ENCODE data around the gene PODXL. TPM values are rescaled to one million over a fixed set of nuclear protein-coding genes. Genes with fewer than 3 reads are reported as not detected.

The PODXL gene
- total RNA-seq (2021; ENCODE audit: unreplicated experiment), result 37.5 TPM
- polyA plus RNA-seq (2012), result 27.1 and 29.8 TPM in 2 replicates
- Bru-seq, nascent RNA, result percentile 56 among the genes with signal in this experiment
- BruChase-seq, experiment 1, labeled RNA remaining after a 6-hour chase, result percentile 61 among the genes with signal in this experiment
- percentile 49 among the genes with signal in this experiment for BruChase-seq, experiment 2, labeled RNA remaining after a 2-hour chase
- long read RNA-seq, partial matches to known transcripts, result 14 of 79 reads
- long read RNA-seq, other reads (novel, unspliced or antisense), result 58 of 79 reads

GRCh38 chr7:131556053-131556908 is at the start of gene PODXL:
TSS of gene PODXL (minus strand) at chr7:131556628. CDS start at chr7:131556359, 269 bp downstream.
- POLR2A ChIA-PET, result no interaction called here
- Histone ChIP-seq H3K36me3 (ENCODE audit: control insufficient read depth in 1 of 2, insufficient read depth in 2 of 2, low read length in 2 of 2) (no peaks in the 10 kb centered on the region), H3K79me2 (ENCODE audit: insufficient read depth, low read length) (peaks cover 15% of the 10 kb centered on the region; the same call in 1 of the 2 replicates), H3K9ac (ENCODE audit: low read length) (peak within 1 kb of the TSS; percentile 72), H3K9me3 (ENCODE audit: control insufficient read depth in 1 of 2, insufficient read depth in 1 of 2, low read depth in 1 of 2, low read length in 2 of 2) (no peaks in the 10 kb centered on the region), H3K4me3 (replicated peaks in 1 of 2; ENCODE audit: low read depth in 1 of 2, low read length in 2 of 2) (peak within 1 kb of the TSS; percentile 61 to 69), H4K20me1 (ENCODE audit: insufficient read depth) (no peaks in the 10 kb centered on the region), H3K4me1 (ENCODE audit: control insufficient read depth in 1 of 2, insufficient read depth in 2 of 2, low read length in 2 of 2) (peaks cover 9 to 31% of the 10 kb centered on the region in 2 experiments; a peak in 3 of 4 replicates), H2AFZ (ENCODE audit: low read depth, low read length, poor library complexity, severe bottlenecking) (no peak within 1 kb of the TSS), H3K9me2 (ENCODE audit: insufficient read depth) (no peaks in the 10 kb centered on the region), H3K27ac (ENCODE audit: low read depth, low read length) (peak within 1 kb of the TSS; percentile 60; the same call in 1 of the 2 replicates), H3K4me2 (ENCODE audit: low read length) (peak within 1 kb of the TSS; percentile 94), H3K27me3 (ENCODE audit: insufficient read depth, low read length) (no peaks in the 10 kb centered on the region)
- CTCF ChIA-PET, result no interaction called here
- BruUV-seq (replicated peaks), result no TSS peak
- ATAC-seq (peak; percentile 94), DNase-seq (ENCODE audit: low read depth, low spot score) (no peak)
- RAD21 ChIA-PET (ENCODE audit: low non-redundant PET in 1 of 2, low total read pairs in 2 of 2, uncharacterized antibody in 2 of 2, unreplicated experiment in 2 of 2), result no interaction called here
- intact Hi-C loops (cut with micrococcal nuclease), result no loop called here
- TF ChIP-seq TCF7L2 (IDR thresholded peaks at IDR 0.05; ENCODE audit: borderline replicate concordance, extremely low read depth, insufficient read depth, insufficient read length) (no peak), EGR1 (IDR thresholded peaks at IDR 0.05; ENCODE audit: low read depth) (peak; percentile 43; the same call in 1 of the 2 replicates), EZH2 (IDR thresholded peaks at IDR 0.05) (no peak), ZBTB33 (IDR thresholded peaks at IDR 0.05; ENCODE audit: extremely low read depth, insufficient replicate concordance, low read length) (no peak), MAX (IDR thresholded peaks at IDR 0.05) (peak; percentile 71; the same call in 1 of the 2 replicates), SIN3A (IDR thresholded peaks at IDR 0.05; ENCODE audit: low read depth) (no peak), JUND (IDR thresholded peaks at IDR 0.05) (no peak), SP1 (IDR thresholded peaks at IDR 0.05; ENCODE audit: low read depth) (no peak), ELF1 (IDR thresholded peaks at IDR 0.05; ENCODE audit: borderline replicate concordance, low read depth) (no peak), POLR2AphosphoS5 (IDR thresholded peaks at IDR 0.05; ENCODE audit: low read depth, low read length) (peak; percentile 69), POLR2A (IDR thresholded peaks at IDR 0.05; ENCODE audit: borderline replicate concordance, extremely low read depth, insufficient read depth, insufficient read length) (peak; percentile 63), SRF (IDR thresholded peaks at IDR 0.05; ENCODE audit: low read depth) (no peak), EZH2phosphoT487 (IDR thresholded peaks at IDR 0.05; ENCODE audit: borderline replicate concordance) (no peak), RAD21 (IDR thresholded peaks at IDR 0.05; ENCODE audit: low read depth) (no peak), FOSL1 (IDR thresholded peaks at IDR 0.05; ENCODE audit: low read depth) (no peak), ZNF274 (IDR thresholded peaks at IDR 0.05; ENCODE audit: low read depth, low read length) (no peak)
- TF ChIP-seq, protein P1, sequence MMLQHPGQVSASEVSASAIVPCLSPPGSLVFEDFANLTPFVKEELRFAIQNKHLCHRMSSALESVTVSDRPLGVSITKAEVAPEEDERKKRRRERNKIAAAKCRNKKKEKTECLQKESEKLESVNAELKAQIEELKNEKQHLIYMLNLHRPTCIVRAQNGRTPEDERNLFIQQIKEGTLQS (IDR thresholded peaks at IDR 0.05), result no peak
- TF ChIP-seq, protein P2, sequence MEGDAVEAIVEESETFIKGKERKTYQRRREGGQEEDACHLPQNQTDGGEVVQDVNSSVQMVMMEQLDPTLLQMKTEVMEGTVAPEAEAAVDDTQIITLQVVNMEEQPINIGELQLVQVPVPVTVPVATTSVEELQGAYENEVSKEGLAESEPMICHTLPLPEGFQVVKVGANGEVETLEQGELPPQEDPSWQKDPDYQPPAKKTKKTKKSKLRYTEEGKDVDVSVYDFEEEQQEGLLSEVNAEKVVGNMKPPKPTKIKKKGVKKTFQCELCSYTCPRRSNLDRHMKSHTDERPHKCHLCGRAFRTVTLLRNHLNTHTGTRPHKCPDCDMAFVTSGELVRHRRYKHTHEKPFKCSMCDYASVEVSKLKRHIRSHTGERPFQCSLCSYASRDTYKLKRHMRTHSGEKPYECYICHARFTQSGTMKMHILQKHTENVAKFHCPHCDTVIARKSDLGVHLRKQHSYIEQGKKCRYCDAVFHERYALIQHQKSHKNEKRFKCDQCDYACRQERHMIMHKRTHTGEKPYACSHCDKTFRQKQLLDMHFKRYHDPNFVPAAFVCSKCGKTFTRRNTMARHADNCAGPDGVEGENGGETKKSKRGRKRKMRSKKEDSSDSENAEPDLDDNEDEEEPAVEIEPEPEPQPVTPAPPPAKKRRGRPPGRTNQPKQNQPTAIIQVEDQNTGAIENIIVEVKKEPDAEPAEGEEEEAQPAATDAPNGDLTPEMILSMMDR (IDR thresholded peaks at IDR 0.05 in 2 of 3, conservative IDR thresholded peaks at IDR 0.05 in 1 of 3; ENCODE audit: borderline replicate concordance in 1 of 3, insufficient read depth in 1 of 3, low read depth in 2 of 3, low read length in 2 of 3), result no peak

Measured in HCT116 (cell line).